DOHH2 (cell line): ENCODE results near the gene SSTR5.

Experiments
- H3F3A ChIP-seq: fragments of 200-600 bp; sonication (generic), shearing (Covaris generic); 2 replicates; pipeline ENCODE4 v1.6.0; 2016; ENCODE audit warnings: antibody characterized with exemption, mild to moderate bottlenecking; ENCODE audit not compliant: control insufficient read depth, insufficient read depth
- H3K27ac ChIP-seq: fragments of 200-600 bp; sonication (generic); 2 replicates; pipeline ENCODE4 v1.5.1; 2014; ENCODE audit warnings: low read depth, mild to moderate bottlenecking, low read length, moderate library complexity
- H3K27me3 ChIP-seq: fragments of 200-600 bp; sonication (generic); 2 replicates; pipeline ENCODE4 v1.6.1; 2014; ENCODE audit warnings: mild to moderate bottlenecking, low read length, mixed read lengths; ENCODE audit not compliant: control insufficient read depth
- H3K36me3 ChIP-seq: fragments of 200-600 bp; sonication (generic); 2 replicates; pipeline ENCODE4 v1.6.1; 2014; ENCODE audit warnings: mild to moderate bottlenecking, low read length, moderate library complexity, mixed read lengths; ENCODE audit not compliant: control insufficient read depth
- H3K4me1 ChIP-seq: fragments of 200-600 bp; sonication (generic); 2 replicates; pipeline ENCODE4 v1.6.1; 2014; ENCODE audit warnings: mild to moderate bottlenecking, low read length, mixed read lengths; ENCODE audit not compliant: control insufficient read depth
- H3K4me2 ChIP-seq: fragments of 200-600 bp; sonication (generic); 2 replicates; pipeline ENCODE4 v1.6.0; 2014; ENCODE audit warnings: mild to moderate bottlenecking, low read length, moderate library complexity
- H3K4me3 ChIP-seq: fragments of 200-600 bp; sonication (generic); 2 replicates; pipeline ENCODE4 v1.5.1; 2014; ENCODE audit warnings: mild to moderate bottlenecking, low read length, mixed read lengths
- H3K79me2 ChIP-seq: fragments of 200-600 bp; sonication (generic); 2 replicates; pipeline ENCODE4 v1.6.1; 2014; ENCODE audit warnings: mild to moderate bottlenecking, low read length, mixed read lengths; ENCODE audit not compliant: control insufficient read depth
- H3K9me2 ChIP-seq: fragments of 200-600 bp; sonication (generic); replicated peaks from 2 replicates; pipeline ENCODE4 v1.6.1; 2014; ENCODE audit warnings: mild to moderate bottlenecking, low read length, mixed read lengths; ENCODE audit not compliant: control insufficient read depth
- H3K9me3 ChIP-seq: fragments of 200-600 bp; sonication (generic); 2 replicates; pipeline ENCODE4 v1.6.1; 2014; ENCODE audit warnings: antibody characterized with exemption, low read length, mixed read lengths; ENCODE audit not compliant: control insufficient read depth, insufficient read depth
- H4K20me1 ChIP-seq: fragments of 200-600 bp; sonication (generic); 2 replicates; pipeline ENCODE4 v1.6.0; 2014; ENCODE audit warnings: low read depth, mild to moderate bottlenecking, antibody characterized with exemption, low read length, moderate library complexity; ENCODE audit not compliant: control insufficient read depth, insufficient read depth
- EZH2phosphoT487 ChIP-seq: fragments of 200-600 bp; sonication (generic); IDR thresholded peaks from 2 replicates; pipeline ENCODE4 v1.6.1; 2017; ENCODE audit warnings: borderline replicate concordance, mild to moderate bottlenecking, antibody characterized with exemption, low read length, moderate library complexity, mixed read lengths
- TF ChIP-seq, protein P1 (sequence below): fragments of 200-600 bp; sonication (generic); IDR thresholded peaks from one replicate; pipeline ENCODE4 v1.5.1; 2014; ENCODE audit warnings: antibody characterized with exemption, mild to moderate bottlenecking, low read depth, low read length; ENCODE audit not compliant: poor library complexity, severe bottlenecking

Gene SSTR5

DNA sequence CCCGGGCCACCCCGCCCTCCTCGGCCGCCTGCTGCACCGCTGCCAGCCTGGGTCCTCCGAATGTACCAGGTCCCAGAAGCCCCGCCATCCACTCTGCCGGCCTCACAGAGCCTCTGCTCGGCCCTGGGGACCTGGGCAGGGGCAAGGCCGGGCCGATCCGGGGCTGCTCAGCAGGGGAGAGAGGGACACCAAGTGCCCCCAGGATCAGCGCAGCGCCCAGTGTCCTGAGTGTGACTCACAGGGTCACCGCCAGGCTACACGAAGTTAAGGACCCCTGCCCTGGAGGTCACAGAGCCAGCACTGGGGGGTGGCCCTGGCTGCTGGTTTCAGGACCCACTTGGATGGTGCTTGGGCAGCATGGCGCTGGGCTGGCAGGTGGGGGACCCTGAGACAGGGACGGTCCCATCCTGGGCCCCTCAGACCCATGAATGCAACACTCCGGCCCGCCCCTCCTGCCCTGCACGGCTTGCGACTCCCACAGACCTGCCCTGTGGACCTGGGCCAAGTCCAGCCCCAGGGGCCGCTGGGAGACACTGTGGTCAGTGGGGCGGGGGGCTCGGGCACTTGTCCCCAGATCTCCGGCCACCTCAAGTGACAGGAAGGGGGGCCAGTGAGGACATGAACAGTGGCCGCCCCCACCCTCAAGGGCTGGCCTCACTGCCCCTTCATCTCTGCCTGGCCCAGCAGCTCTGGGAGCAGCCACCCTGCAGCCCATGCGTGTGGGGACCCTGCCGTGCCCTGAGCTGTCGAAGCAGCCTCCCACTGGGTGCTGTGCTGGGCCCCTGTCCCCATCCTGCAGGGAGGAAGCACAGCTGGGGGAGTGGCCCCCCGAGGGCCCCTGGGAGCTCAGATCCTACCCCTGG, 23.2 kb upstream of the SSTR5 start:
- no peaks in the 10 kb centered on the region for H3K27me3 ChIP-seq
- no peak overlapping the region for H3K4me2 ChIP-seq
- H3K27ac ChIP-seq, result no peak overlapping the region
- H4K20me1 ChIP-seq, result no peaks in the 10 kb centered on the region
- H3K79me2 ChIP-seq, result no peaks in the 10 kb centered on the region
- no peak overlapping the region for H3K4me3 ChIP-seq
- no peak for TF ChIP-seq EZH2phosphoT487
- TF ChIP-seq, protein P1, sequence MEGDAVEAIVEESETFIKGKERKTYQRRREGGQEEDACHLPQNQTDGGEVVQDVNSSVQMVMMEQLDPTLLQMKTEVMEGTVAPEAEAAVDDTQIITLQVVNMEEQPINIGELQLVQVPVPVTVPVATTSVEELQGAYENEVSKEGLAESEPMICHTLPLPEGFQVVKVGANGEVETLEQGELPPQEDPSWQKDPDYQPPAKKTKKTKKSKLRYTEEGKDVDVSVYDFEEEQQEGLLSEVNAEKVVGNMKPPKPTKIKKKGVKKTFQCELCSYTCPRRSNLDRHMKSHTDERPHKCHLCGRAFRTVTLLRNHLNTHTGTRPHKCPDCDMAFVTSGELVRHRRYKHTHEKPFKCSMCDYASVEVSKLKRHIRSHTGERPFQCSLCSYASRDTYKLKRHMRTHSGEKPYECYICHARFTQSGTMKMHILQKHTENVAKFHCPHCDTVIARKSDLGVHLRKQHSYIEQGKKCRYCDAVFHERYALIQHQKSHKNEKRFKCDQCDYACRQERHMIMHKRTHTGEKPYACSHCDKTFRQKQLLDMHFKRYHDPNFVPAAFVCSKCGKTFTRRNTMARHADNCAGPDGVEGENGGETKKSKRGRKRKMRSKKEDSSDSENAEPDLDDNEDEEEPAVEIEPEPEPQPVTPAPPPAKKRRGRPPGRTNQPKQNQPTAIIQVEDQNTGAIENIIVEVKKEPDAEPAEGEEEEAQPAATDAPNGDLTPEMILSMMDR, result no peak
- H3K9me3 ChIP-seq, result no peaks in the 10 kb centered on the region
- no peaks in the 10 kb centered on the region for H3F3A ChIP-seq
- H3K9me2 ChIP-seq, result no peaks in the 10 kb centered on the region
- no peaks in the 10 kb centered on the region for H3K36me3 ChIP-seq
- H3K4me1 ChIP-seq, result no peaks in the 10 kb centered on the region

DNA sequence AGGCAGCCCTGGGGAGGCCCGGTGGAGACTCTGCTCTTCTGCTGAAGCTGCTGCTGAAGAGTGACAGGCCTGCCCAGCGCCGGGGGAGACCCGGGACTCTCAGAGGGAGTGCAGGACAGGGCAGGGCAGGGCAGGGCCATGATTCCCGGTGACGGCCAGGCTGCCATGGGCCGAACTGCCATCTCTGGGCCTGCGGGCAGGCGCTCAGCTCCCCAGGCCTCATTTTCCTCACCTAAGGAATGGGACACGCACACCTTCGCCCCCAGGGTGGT, 22.6 kb upstream of the SSTR5 start:
- no peaks in the 10 kb centered on the region for H3K9me3 ChIP-seq
- H3K4me3 ChIP-seq, result no peak overlapping the region
- no peak for TF ChIP-seq EZH2phosphoT487
- TF ChIP-seq, protein P1, result no peak
- no peaks in the 10 kb centered on the region for H3K9me2 ChIP-seq
- H3K4me1 ChIP-seq, result no peaks in the 10 kb centered on the region
- H3K4me2 ChIP-seq, result no peak overlapping the region
- H3K36me3 ChIP-seq, result no peaks in the 10 kb centered on the region
- H3K79me2 ChIP-seq, result no peaks in the 10 kb centered on the region
- H4K20me1 ChIP-seq, result no peaks in the 10 kb centered on the region
- no peaks in the 10 kb centered on the region for H3F3A ChIP-seq
- H3K27ac ChIP-seq, result no peak overlapping the region
- H3K27me3 ChIP-seq, result no peaks in the 10 kb centered on the region

DNA sequence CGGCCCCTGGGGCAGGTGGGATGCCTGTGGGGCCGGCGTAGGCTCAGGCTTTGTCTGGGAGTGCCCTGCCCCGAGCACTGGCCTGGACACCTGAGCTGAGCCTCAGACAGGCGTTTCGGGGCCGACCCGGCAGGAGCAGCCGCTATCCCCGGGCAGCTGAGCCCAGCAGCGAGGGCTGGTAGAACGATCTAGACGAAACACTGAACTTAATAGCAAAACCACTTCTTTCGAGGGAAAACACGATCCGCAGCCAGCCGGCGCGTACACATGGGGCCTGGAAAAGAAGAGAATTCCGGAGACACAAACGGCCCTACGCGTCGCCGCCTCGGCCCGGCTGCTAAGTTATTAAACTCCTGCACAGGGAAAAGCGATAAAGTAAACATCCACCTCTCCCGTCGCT, 22.0 kb upstream of the SSTR5 start:
- Histone ChIP-seq H3K4me2 (no peak overlapping the region), H3K27me3 (no peaks in the 10 kb centered on the region), H4K20me1 (no peaks in the 10 kb centered on the region), H3K4me1 (no peaks in the 10 kb centered on the region), H3K36me3 (no peaks in the 10 kb centered on the region), H3K9me2 (no peaks in the 10 kb centered on the region), H3K79me2 (no peaks in the 10 kb centered on the region), H3K9me3 (no peaks in the 10 kb centered on the region), H3F3A (no peaks in the 10 kb centered on the region), H3K27ac (no peak overlapping the region), H3K4me3 (no peak overlapping the region)
- TF ChIP-seq, protein P1, result no peak
- no peak for TF ChIP-seq EZH2phosphoT487
